Measurements from ENCODE around the gene LRRC17.

DNA sequence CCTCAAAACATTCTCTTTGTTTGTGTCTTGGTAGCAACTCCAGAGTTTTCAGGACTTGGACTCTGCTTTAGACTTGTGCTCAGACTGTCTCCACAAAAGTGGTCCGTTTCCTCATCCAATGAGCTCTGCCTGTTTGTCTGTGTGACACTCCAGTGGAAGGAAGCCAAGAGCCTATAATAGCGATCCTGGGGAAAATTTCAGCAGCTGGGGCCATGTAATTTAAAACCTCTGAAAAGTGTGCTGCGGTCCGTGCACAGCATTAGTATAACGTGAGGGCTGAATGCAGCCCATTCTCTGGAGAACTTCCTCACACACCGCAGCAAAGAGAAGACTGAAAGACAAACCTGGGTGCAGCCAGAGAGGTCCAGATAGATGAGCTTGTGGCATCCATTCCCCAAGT, at the start of gene LRRC17:
- TF ChIP-seq, protein P1, sequence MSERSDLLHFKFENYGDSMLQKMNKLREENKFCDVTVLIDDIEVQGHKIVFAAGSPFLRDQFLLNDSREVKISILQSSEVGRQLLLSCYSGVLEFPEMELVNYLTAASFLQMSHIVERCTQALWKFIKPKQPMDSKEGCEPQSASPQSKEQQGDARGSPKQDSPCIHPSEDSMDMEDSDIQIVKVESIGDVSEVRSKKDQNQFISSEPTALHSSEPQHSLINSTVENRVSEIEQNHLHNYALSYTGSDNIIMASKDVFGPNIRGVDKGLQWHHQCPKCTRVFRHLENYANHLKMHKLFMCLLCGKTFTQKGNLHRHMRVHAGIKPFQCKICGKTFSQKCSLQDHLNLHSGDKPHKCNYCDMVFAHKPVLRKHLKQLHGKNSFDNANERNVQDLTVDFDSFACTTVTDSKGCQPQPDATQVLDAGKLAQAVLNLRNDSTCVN (tag by site-specific recombination; optimal IDR thresholded peaks at IDR 0.05), result no peak
- TF ChIP-seq KLF10 (tag by site-specific recombination; IDR thresholded peaks at IDR 0.05), result no peak

Measured in HEK293 (cell line).